Activated CD4-positive, CD25-positive, alpha-beta regulatory T cell (primary cell): Measurements from ENCODE around the gene GUF1.
A peak's percentile ranks its signal among the peaks of the same experiment; 100 is the strongest.

Experiments used
- DNase-seq, 4 experiments: peaks; one replicate each; lab custom pipeline; 2025; lab: John Stamatoyannopoulos, UW

Gene GUF1

GRCh38 chr4:44678094-44679041 lies at the start of gene GUF1:
Gene GUF1, plus strand, starts transcription at chr4:44678420. Its CDS starts 203 bp downstream, at chr4:44678623.
- peak; percentile 69 to 81 (median 76) for DNase-seq

- peak in 2 of 4 experiments; percentile 1 to 2 for DNase-seq
These were observed 48.8 kb upstream of the GUF1 start for GRCh38 chr4:44629280-44629866.

- no peak for DNase-seq
These were observed 46.1 kb upstream of the GUF1 start for GRCh38 chr4:44632089-44632488.

- no peak for DNase-seq
These were observed 45.5 kb upstream of the GUF1 start for GRCh38 chr4:44632733-44633132.

DNA sequence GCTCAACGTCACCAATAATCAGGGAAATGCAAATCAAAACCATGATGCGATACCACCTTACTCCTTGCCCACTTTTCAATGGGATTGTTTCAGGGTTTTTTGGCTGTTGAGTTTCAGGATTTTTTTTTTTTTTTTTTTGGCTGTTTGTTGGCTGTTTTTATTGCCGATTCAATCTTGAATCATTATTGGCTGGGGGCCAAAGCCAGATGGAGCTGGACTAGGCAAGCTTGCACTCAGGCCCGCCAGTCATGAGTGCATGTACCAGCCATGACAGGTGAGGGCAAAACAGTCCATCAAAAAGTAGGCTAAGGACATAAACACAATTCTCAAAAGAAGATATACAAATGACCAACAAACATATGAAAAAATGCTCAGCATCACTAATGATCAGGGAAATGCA lies 40.1 kb upstream of the GUF1 start:
- DNase-seq, result no peak

GRCh38 chr4:44646151-44646550 lies 32.1 kb upstream of the GUF1 start:
- no peak for DNase-seq

GRCh38 chr4:44651425-44651824 lies 26.8 kb upstream of the GUF1 start, which contains the start of gene YIPF7:
Gene YIPF7, minus strand, starts transcription at chr4:44651625. Its CDS starts 1,525 bp downstream, at chr4:44650100.
- no peak for DNase-seq

GRCh38 chr4:44652002-44652401 lies 26.2 kb upstream of the GUF1 start:
- DNase-seq, result no peak

GRCh38 chr4:44660396-44660795 lies 17.8 kb upstream of the GUF1 start:
- no peak for DNase-seq

DNA sequence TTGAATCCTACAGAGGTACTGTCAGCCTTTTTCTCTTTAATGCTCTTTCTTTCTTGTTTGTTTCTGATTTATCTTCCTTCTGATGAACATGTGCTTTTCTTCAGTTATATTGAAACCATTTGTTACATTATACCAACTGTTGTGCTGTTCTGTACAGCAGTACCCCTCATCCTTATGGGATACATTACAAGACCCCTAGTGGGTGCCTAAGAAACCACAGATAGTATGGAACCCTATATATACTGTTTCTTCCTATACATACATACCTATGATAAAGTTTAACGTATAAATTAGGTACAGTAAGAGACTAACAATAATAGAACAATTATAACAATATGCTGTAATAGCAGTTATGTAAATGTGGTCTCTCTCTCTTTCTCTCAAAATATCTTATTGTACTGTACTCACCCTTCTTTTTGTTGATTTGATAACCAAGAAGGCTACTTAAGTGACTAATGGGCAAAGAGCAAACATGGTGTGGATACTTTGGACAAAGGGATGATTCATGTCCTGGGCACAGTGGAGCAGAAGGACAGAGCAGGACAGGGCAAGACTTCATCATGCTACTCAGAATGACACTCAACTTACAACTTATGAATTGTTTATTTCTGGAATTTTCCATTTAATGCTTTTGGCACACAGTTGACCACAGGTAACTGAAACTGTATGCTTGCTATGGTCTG lies 16.1 kb upstream of the GUF1 start:
- no peak for DNase-seq

GRCh38 chr4:44662623-44663005 lies 15.6 kb upstream of the GUF1 start:
- no peak for DNase-seq

DNA sequence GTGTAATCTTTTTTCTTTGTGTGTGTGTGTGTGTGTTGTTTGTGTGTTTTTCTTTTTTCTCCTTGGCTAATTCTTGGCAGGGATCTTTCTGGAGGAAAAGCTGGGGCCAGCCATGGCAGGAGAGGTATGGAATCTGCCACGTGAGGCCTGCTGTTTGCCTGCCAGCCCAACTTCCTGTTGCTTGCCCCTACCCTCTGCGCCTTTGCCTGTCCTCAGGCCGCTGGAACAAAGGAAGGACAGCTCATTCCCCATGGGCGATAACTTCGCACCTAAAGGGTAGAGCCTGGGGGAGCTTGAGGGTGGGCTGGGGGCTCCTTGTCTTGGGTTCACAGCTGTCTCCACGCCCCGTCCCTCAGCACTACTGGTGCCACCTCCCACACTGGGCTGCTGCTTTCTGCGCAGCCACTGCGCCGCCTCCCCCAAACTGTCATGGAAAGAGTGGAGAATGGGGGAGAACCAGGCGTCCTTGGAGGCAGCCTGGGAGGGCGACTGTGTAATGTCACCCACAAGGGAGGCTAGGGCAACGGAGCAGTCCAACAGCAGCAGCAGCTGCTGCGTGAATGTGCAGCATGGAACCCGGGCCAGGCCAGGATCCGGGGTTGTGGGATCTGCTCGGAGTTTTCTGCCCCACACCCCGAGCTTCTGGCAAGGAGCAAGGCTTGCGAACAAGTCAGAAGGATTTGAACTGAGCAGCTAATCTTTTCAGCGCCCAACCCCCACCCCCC lies 14.5 kb upstream of the GUF1 start:
- DNase-seq, result peak in 1 of 4 experiments; percentile 0

DNA sequence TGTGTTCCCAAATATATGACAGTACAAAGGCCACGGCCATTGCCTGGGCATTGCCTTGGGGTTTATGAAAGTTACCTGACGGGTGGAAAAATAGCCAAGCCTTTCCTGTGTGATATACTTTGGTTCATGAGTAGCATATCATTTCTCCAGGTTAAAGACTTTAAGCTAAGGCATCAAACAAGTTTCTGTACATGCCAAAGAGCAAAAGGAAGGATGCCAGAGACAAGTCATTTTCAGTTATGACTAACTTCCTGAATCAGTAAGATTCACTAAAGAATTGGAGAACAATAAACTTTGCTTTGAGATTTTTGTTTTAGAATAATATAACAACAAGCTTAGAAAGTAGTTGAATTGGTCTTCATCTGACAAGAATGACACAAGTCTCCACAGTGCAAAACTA lies 9.7 kb upstream of the GUF1 start:
- DNase-seq, result no peak

GRCh38 chr4:44670506-44671199 lies 7.6 kb upstream of the GUF1 start:
- DNase-seq, result no peak

- DNase-seq, result no peak
These were observed 6.6 kb upstream of the GUF1 start for GRCh38 chr4:44671636-44672035.

DNA sequence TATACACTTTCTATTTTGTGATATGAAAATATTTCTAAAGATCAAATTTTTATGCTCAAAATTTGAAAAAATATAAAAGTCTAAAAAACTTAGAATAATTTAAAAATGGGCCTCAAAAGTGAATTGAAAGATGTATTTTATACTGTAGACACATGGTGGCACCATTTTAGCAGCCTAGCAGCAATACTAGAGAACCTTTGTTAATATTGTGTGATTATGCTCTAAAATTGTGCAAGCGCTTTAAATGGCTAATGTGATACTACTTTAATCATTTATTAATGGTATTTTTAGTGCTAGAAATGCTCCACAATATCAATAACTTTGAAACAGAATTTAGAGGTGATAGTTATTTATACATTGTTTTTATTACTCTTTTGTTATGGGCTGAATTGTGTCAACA lies 3.7 kb upstream of the GUF1 start:
- DNase-seq, result no peak

- DNase-seq, result no peak
These were observed 2.9 kb upstream of the GUF1 start for GRCh38 chr4:44675366-44675765.

GRCh38 chr4:44679060-44679459 lies 840 bp downstream of the GUF1 start:
- no peak for DNase-seq

DNA sequence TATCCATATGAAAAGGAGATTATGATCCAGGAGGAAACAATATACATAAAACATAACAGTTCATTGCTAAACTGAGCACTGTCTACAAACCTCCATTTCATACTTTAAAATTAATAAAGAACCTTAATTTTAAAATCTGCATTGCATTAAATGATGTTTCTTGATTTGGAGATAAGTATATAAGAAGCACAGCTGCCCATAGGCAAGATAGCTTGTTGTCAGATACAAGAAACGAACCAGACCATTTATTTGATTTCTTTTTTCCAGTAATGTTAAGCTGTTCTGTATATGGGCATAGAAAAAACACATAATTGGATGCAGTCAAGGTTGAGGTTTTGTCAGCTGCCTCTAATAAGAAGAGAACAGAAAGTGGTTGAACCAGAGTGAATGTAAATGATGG lies 6.4 kb downstream of the GUF1 start:
- no peak for DNase-seq

GRCh38 chr4:44700427-44700826 lies 22.2 kb downstream of the GUF1 start:
- no peak for DNase-seq

DNA sequence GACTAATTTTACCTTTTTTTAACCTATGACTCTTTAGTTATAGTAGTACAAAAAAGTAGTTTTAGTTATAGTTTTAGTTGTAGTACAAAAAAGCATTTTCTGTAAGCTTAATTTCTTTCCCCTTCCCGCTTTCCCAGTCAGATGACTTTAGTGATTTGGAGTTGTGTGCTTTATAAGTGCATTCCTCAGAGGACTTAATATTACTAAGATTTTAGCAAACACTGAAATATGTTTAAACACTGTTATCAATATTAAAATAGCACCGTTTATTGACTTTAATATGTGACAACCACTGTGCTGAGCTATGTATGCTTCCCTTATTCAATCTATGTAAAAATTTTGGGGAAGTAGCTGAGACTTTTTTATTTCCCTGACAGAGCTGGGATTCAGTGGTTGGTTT lies 22.8 kb downstream of the GUF1 start:
- DNase-seq, result no peak
